GM19467 (cell line): ENCODE results near the gene PSD4.

ENCODE experiments used
- ATAC-seq: cut with Tn5 transposase; IDR thresholded peaks from one replicate; pipeline ENCODE4 v1.9.1; 2021; ENCODE audit warnings: mild to moderate bottlenecking, moderate library complexity; ENCODE audit not compliant: unreplicated experiment

Gene PSD4

DNA sequence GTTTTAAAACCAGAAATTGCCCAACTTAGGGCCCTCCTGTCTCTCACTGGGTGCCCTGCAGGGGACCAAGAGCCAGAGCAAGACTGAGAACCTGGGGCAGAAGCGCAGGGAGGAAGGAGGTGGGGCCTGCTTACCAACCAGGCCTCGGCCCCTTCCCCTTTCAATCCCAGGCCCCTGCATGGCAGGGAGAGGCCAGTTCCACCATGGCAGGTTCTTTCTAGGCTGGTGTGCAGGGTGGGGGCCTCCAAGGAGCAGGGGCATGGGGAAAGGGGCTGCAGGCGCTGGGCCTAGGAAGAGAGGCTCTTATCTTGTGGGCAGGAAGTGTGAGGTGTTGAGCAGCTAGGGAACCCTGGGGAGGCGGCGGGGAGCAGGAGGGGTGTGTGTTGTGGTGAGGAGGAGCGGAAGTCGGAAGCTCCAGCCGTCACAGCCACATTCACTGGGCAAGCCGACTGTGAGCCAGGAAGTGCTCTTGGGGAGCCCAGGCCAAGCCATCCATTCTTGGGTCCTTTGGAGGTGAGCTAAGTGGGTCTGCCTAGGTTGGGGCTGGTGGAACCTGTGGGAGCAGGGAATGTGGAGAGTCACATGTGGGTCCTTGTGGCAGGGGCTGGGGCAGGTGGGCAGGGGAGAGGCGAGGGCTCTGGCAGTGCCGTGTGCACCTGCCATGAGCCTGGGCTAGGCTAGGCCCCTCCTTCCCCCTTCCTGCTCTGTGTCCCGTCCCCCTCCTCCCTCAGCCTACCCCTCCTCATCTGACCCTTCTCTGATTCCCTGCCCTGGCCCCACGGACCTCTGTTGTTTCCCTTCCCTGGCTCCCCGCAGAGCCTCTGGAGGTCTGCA lies at the start of gene PSD4:
TSS of gene PSD4 (plus strand) at position 430 of the 834 bp plus-strand sequence. CDS start 8,486 bp downstream, outside the sequence.
- peak; percentile 74 for ATAC-seq

DNA sequence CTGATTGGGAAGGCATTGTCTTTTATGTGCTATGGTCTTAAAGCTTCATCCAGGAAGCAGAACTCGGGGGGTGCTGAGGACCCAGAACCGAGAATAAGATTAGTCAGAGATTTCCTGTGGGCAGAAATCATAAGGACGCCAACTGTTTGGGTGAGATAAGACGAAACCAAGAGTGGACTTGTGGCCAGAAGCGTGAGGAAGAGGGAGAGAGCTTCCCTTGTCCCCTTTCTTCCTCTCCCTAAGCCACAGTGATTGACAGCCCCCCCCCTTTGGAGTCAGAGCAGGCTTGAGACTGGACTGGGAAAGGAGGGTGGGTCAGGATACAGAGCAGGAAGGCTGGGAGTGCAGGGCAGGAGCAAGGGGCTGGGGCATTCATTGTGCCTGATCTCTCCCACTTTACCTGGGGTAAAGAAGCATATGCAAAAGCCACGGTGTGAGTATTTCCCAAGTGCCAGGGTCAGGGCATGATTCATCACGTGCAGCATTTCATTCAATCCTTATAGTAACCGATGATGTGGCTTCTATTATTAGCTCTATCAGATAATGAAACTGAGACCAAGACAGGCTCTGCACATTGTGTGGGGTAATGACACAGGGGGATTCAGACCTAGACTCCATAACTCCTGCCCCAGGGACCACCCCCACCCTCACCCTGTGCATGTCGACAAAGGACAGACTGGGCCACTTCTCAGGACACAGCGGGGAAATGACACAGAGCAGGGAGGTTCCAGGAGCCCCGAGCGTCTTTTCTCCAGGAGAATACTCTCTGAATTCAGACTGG lies 49.4 kb upstream of the PSD4 start:
- peak; percentile 51 for ATAC-seq

DNA sequence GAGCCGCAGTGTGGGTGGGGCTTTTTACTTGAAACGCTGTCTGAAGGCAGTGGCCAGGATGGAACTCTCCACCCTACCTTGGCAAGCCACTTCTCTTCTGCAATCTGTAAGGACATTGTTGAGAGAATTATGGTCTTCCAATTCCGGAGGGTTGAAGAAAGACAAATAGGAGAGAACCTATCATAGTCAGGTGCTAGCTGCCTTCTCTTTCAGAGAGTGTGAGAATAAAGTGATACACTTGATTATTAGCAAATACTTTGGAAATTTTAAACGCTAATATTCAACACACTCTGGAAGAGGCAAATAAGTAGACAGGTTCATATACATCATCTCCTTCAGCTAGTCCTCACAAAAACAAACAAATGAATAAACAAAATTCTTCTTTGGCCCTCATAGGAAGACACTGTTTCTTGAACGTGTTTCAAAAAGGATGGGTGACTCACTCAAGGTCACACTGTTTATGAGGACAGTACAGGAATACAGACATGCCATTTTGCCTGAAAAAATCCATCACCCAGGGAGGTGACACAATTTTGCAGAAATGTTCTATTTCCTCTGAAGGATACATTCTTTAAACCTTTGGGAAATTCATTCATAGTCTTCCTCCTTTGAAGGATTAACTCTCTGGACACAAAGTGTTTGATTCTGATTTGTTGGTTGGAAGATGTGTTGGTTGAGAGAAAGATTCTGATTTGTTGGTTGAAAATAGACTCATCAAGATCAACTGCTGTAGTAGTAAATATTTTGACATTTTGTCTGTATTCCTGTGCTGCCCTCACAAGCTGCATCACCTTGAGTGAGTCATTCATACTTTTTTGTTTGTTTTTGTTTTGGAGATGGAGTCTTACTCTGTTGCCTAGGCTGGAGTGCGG lies 48.6 kb upstream of the PSD4 start:
- no peak for ATAC-seq

DNA sequence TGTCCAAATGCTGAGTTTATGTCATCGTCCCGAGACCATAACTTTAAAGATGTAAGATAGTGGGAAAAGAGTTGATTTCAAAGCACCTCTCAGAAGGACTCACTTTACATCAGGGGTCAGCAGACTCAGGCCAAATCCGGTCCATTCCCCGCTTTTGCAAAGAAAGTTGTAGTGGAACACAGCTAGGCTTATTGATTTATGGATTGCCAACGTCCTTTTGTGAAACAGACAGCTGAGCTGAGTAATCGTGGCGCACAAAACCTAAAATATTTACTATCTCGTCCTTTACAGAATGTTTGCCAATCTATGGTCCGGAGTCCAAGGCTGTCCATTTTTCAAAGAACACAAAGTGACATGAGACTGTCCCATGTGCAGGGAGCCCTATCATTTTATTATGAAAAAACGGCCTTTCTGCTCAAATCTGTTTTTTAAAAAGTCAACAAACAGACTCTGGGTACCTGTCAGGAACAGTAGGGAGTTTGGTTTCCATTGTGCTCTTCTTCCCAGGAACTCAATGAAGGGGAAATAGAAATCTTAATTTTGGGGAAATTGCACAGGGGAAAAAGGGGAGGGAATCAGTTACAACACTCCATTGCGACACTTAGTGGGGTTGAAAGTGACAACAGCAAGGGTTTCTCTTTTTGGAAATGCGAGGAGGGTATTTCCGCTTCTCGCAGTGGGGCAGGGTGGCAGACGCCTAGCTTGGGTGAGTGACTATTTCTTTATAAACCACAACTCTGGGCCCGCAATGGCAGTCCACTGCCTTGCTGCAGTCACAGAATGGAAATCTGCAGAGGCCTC lies 46.7 kb upstream of the PSD4 start, which contains the start of gene IL1RN:
TSS of gene IL1RN (plus strand) at position 754 of the 801 bp plus-strand sequence. CDS start at position 781, 27 bp downstream.
- ATAC-seq = no peak

DNA sequence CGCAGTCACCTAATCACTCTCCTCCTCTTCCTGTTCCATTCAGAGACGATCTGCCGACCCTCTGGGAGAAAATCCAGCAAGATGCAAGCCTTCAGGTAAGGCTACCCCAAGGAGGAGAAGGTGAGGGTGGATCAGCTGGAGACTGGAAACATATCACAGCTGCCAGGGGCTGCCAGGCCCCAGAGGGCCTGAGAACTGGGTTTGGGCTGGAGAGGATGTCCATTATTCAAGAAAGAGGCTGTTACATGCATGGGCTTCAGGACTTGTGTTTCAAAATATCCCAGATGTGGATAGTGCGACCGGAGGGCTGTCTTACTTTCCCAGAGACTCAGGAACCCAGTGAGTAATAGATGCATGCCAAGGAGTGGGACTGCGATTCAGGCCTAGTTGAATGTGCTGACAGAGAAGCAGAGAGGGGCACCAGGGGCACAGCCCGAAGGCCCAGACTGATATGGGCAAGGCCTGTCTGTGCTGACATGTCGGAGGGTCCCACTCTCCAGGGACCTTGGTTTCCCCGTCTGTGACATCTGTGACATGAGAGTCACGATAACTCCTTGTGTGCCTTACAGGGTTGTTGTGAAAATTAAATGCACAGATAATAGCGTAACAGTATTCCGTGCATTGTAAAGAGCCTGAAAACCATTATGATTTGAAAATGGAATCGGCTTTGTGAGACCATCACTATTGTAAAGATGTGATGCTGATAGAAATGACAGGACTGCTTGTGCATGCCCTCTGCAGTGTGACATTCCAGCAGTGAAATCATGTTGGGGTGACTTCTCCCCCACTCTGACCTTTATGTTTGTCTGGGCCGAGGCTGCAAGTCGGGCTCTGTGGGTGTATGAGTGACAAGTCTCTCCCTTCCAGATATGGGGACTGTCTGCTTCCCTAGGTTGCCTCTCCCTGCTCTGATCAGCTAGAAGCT lies 45.9 kb upstream of the PSD4 start:
- no peak for ATAC-seq

DNA sequence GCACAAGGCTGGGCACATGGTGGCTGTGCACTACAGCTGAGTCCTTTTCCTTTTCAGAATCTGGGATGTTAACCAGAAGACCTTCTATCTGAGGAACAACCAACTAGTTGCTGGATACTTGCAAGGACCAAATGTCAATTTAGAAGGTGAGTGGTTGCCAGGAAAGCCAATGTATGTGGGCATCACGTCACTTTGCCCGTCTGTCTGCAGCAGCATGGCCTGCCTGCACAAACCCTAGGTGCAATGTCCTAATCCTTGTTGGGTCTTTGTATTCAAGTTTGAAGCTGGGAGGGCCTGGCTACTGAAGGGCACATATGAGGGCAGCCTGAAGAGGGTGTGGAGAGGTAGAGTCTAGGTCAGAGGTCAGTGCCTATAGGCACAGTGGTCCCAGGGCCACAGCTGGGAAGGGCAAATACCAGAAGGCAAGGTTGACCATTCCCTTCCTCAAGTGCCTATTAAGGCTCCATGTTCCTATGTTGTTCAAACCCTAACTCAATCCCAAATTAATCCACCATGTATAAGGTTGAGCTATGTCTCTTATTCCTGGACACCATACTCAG lies 44.2 kb upstream of the PSD4 start:
- ATAC-seq = no peak

DNA sequence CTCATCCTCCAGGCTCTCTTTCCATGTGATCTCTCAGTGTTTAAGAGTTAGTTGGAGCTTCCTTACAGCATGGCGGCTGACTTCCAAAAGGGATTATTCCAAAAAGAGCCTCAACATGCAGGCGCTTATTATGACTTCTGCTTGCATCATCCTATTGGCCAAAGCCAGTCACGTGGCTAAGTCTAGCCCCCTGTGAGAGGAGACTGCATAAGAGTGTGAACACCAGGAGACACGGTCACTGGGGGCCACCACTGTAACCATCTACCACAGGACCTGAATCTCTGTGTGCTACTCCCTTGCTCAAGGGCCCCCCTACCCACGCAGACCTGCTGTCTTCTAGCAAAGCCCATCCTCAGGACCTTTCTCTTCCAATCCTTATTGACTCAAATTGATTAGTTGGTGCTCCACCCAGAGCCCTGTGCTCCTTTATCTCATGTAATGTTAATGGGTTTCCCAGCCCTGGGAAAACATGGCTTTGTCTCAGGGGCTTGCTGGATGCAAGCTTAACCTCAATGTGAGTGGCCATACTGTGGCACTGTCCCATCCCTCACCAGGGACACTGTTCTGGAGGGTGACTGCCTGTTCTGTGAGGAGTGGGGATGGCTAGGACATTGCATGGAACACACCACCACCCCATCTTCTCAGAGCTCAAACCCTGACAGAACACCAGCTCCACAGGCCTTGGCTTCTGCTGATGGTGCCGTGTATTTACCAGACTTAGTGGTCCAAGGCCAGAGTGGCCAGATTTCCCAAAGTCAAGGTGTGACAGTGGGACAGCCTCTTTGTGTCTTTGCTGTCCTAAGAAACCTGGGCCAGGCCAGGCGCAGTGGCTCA lies 42.2 kb upstream of the PSD4 start:
- no peak for ATAC-seq

DNA sequence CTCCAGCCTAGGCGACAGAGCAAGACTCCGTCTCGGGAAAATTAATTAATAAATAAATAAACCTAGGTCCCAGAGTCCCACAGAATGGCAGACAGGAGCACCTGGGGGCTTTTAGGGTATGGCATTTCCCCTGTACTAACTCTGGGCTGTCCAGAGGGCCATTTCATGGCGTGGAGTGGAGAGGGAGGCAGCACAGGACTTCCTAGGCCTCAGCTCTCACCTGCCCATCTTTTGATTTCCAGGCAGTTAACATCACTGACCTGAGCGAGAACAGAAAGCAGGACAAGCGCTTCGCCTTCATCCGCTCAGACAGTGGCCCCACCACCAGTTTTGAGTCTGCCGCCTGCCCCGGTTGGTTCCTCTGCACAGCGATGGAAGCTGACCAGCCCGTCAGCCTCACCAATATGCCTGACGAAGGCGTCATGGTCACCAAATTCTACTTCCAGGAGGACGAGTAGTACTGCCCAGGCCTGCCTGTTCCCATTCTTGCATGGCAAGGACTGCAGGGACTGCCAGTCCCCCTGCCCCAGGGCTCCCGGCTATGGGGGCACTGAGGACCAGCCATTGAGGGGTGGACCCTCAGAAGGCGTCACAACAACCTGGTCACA lies 41.3 kb upstream of the PSD4 start:
- no peak for ATAC-seq

DNA sequence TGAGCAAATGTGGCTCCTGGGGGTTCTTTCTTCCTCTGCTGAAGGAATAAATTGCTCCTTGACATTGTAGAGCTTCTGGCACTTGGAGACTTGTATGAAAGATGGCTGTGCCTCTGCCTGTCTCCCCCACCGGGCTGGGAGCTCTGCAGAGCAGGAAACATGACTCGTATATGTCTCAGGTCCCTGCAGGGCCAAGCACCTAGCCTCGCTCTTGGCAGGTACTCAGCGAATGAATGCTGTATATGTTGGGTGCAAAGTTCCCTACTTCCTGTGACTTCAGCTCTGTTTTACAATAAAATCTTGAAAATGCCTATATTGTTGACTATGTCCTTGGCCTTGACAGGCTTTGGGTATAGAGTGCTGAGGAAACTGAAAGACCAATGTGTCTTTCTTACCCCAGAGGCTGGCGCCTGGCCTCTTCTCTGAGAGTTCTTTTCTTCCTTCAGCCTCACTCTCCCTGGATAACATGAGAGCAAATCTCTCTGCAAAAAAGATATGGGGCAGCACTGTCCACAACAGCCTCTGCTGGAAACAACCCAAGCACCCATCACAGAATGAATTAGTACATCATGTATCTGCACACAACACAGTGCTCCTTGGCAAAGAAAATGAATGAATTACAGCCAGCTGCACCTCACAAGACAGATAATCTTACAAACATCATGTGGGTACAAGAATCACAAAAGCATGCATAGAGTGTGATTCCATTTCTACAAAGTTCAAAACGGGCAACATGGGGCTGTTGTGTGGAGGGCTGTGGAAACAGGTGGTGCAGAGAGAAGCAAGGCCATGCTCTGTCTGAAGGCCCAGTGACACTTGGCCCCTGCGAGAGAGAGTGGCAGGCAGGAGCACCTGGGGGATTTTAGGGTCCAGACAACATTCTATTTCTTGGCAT lies 39.8 kb upstream of the PSD4 start:
- no peak for ATAC-seq

DNA sequence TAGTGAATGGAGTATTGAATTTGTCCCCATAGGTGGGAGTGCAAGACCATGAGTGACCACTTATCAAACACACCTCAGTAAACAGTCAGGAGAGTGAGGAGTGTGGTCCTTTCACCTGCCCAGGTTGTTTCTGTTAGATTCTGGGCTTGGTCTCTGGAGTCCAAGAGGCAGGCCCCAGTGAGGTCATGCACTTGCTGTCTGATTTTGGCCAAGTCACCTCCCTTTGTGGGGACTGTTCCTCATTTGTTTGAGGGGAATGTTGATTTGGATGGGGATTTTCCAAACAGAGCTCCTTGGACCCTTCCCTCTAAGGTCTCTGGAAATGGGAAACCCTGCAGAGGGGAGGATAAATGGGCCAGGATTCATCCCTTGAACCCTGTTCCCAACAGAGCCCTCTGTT lies 39.1 kb upstream of the PSD4 start:
- ATAC-seq = no peak

DNA sequence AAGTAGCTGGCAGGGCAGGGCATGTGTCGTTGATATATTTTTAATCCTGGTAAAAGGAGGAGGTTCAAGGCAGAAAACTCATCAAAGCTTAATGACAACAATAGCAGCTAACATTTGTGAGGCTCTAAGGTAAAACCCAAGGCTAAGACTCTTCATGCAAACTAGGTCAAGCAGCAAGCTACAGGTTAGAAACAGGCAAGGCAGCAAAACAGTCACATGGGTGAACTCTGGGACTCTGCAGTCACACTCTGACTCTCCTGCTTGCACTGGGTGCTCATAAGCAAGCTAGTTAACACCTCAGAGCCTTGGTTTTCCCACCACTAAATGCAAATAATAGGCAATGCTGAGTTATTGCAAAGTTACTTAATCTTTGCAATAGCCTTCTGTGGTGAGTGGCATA lies 38.5 kb upstream of the PSD4 start:
- ATAC-seq = no peak

DNA sequence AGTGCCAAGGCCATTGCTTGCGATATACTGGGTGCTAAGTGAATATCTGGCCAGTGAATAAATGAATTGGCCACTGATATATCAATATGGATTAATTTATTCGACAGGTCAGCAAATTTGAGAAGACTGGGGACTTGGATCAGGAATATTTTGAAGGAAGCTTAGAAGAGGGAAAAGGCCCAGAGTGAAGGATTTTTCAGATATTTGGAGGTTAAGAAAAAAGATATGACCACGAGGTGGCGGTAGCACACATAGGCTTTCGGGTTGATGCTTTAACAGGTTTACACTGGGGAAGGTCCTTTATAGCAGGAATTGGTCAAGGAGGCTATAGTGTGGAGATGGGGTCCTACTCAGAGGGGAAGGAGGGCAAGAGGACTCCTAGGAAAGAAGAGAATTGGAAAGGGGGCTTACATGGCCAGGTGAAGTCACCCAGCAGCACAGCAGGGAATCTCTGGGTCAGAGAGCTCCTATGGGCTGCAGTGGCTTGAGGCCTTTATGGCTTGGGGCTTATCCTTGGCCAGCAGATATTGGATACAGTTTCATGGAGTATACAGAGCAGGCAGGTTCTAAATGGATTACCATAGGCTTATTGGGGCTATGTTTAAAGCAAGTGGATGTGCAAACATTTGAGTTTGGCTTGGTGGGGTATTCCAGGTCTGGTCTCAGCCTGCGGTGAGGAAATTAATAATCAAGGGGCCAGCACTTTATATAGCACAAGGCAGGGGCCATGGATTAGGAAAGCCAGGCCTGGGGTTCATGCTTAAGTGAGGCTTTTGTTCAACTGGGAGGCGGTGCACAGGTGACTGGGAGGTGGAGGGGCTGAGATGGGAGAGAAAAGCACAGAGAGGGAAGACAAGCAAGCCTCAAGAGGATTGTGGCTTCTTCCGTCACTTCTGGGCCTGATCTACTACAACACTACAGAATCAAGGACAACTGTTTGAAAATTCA lies 36.7 kb upstream of the PSD4 start:
- ATAC-seq = no peak

DNA sequence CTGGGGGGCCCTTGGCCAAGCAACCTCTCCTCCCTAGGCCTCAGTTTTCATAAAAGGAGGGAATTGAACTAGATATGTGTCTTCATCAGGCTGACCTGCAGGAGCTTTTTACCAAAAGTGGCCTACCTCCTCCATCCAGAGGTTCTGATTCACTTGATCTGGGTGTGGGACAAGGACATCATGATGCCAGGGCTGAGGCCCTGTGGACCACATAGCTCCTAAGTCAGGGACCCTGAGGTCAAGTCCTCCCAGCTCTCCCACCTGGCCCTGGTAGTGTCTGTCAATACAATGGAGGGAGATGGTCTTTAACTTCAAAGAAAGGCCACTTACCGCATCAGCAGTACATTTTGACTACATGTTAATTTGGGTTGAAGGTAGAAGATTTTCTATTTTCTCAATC lies 35.9 kb upstream of the PSD4 start:
- no peak for ATAC-seq

DNA sequence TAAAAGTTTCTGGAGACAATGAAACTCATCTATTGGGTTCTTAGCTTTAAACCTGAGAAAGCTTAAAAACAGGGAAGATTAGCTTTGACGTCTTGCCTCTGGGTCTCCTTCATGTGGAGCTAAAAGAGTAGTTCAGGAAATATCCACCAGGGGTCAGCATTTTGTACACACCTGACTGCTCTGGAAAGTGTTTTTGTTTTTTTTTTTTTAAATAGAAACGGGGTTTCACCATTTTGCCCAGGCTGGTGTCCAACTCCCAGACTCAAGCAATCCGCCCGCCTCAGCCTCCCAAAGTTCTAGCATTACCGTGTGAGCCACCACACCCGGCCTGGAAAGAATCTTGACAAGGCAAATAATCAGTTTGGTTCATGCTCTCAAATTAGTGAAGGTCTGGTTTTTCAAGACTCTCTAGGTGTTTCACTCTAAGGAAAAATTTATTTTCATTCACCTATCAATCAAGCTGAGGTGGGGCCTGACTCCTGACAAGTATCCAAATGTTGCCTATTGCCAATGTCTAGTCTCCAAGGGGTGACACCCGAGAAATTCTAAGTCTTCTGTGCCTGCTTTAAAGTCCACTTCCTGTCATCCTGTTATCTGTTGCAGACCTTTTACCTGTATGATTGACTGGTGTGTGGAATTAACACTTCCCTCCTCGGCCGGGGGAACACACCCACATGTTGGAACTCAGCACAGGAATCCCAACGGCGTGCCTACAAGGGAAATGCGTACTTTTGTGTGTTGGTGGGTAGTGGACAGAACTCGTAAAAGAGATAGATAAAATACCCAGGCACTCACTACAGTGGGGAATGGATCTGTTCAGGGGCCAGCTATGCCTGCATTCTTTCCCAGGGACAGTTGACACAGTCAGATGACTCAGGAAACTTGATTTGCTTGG lies 35.1 kb upstream of the PSD4 start:
- ATAC-seq = peak; percentile 57
